IPS-20b (cell line): ENCODE results near the gene DOK3.

Experiments
- H3K27ac ChIP-seq: one replicate; pipeline ENCODE4 v1.5.1; 2013; ENCODE audit warnings: low read length
- H3K27me3 ChIP-seq: 2 replicates; pipeline ENCODE4 v1.6.1; 2013; ENCODE audit warnings: mild to moderate bottlenecking, low read length, inconsistent platforms; ENCODE audit not compliant: insufficient read depth
- H3K36me3 ChIP-seq: 2 replicates; pipeline ENCODE4 v1.6.1; 2013; ENCODE audit warnings: low read depth, mild to moderate bottlenecking, inconsistent platforms, low read length, moderate library complexity; ENCODE audit not compliant: insufficient read depth
- H3K4me1 ChIP-seq: 2 replicates; pipeline ENCODE4 v1.6.1; 2013; ENCODE audit warnings: mild to moderate bottlenecking, control low read depth, inconsistent platforms, low read length, moderate library complexity; ENCODE audit not compliant: insufficient read depth
- H3K4me3 ChIP-seq: 2 replicates; pipeline ENCODE4 v1.5.1; 2013; ENCODE audit warnings: mild to moderate bottlenecking, low read length, inconsistent platforms
- H3K9ac ChIP-seq: 2 replicates; pipeline ENCODE4 v1.6.1; 2013; ENCODE audit warnings: low read depth, mild to moderate bottlenecking, inconsistent platforms, low read length, moderate library complexity
- H3K9me3 ChIP-seq: 2 replicates; pipeline ENCODE4 v1.6.1; 2013; ENCODE audit warnings: mild to moderate bottlenecking, low read depth, low read length, inconsistent platforms; ENCODE audit not compliant: insufficient read depth

Gene DOK3

DNA sequence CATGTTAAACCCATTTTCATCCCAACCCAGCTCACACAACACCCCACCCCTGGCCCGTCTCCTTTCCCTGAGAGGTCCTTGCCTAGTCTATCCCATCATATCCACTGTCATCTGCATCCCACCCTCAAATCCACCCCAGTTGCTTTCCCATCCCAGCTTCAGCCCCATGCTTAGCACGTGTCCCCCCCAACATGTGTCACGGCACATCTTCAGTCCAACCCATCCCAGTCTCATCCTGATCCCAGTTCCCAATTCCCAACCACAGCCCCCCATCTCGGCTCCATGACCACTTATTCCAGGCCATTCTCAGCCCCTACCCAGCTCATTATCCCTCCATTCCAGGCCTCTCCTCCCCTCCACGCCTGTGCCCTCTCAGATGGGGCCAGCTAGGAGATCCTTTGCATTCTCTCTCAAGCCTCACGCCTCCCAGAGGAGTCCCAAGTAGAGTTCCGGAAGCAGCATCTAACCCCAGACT, 35.6 kb downstream of the DOK3 start:
- no peaks in the 10 kb centered on the region for H3K27me3 ChIP-seq
- H3K4me1 ChIP-seq, result peaks cover 34% of the 10 kb centered on the region
- peak overlapping the region; percentile 47; the same call in 1 of the 2 replicates for H3K9ac ChIP-seq
- no peak overlapping the region for H3K27ac ChIP-seq
- peaks cover 32% of the 10 kb centered on the region for H3K36me3 ChIP-seq
- peak overlapping the region; percentile 59 for H3K4me3 ChIP-seq
- H3K9me3 ChIP-seq, result no peaks in the 10 kb centered on the region

DNA sequence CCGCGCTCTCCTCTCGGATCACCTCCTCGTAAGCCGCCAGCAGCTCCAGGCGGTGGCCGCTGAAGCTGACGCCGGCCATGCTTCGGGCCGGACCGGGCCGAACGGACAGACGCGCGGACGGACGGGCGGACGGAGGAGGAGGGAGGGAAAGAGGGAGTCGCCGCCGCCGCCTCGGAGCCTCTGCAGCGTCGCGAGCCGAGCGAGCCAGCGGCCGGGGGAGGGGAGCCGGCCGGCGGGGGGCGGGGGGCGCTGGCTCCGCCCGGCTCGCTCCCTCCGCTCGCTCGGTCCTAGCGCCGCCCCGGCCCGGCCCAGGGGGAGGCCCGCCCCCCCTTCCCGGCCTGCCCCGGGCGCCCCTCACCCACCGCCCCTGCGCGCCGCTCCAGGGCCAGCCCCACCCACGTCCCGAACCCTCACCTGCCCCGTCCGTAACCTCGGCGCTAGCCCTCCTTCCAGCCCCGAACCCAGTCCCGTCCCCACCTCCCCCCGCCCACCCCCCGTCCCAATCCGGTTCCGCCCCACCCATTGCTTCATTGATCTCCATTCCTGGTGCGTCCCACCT, 36.1 kb downstream of the DOK3 start, which contains the start of gene DBN1:
Gene DBN1 (minus strand): TSS at position 192 of the 559 bp plus-strand sequence. CDS start 113 bp downstream, at position 79.
- H3K36me3 ChIP-seq, result peaks cover 37% of the 10 kb centered on the region
- peak within 1 kb of the TSS; percentile 89 for H3K27ac ChIP-seq
- H3K4me1 ChIP-seq, result peaks cover 34% of the 10 kb centered on the region
- H3K9me3 ChIP-seq, result no peaks in the 10 kb centered on the region
- H3K4me3 ChIP-seq, result peak within 1 kb of the TSS; percentile 96
- no peaks in the 10 kb centered on the region for H3K27me3 ChIP-seq
- peak within 1 kb of the TSS; percentile 98 for H3K9ac ChIP-seq

DNA sequence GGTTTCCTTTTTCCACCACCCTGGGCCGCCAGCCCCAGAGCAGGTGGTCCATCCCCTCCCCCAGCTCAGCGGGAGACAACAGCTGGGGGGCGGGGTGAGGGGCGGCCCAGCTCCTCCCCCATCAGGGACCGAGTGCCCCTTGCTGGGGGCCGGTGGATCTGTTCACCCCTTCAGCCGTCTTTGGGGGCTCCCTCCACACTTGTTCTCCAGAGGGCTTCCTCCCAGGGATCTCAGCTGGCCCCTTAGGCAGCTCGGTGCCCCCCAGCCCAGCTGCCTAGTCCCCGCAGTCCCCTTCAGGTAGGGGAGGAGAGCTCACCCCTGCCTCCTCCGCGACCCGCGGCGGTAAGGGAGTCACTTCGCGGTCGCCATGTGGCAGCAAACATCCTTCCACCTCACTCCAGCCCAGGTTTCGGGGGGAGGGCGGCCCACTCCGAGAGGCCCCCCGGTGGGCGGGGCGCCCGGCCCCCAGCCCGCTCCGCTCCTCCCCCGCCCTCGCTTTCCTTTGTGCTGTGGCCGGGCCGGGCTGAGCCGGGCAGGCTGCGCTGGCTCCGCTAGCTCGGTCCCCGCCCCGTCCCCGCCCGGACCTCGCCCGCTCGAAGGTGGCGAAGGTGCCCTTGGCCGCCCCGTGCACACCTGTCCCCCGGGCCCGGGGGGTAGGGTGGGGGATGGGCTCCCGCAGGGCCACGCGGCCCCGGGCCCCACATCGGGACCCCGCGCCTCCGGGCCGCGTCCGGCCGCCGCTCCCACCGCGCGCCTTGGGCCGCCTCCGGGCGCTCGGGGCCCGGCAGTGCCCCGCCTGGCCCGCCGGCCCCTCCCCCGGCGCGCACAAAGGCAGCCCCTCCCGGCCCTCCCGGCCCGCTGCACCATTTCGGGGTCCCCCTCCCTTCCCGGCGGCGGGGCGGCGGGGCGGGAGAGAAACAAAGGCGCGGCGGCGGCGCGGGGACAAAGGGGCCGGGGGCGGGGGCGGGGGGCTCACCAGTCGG, 36.9 kb downstream of the DOK3 start:
- H3K9ac ChIP-seq, result peak overlapping the region; percentile 98
- peaks cover 45% of the 10 kb centered on the region for H3K36me3 ChIP-seq
- peak overlapping the region; percentile 89 for H3K27ac ChIP-seq
- peak overlapping the region; percentile 96 for H3K4me3 ChIP-seq
- H3K9me3 ChIP-seq, result no peaks in the 10 kb centered on the region
- H3K27me3 ChIP-seq, result no peaks in the 10 kb centered on the region
- peaks cover 34% of the 10 kb centered on the region for H3K4me1 ChIP-seq

DNA sequence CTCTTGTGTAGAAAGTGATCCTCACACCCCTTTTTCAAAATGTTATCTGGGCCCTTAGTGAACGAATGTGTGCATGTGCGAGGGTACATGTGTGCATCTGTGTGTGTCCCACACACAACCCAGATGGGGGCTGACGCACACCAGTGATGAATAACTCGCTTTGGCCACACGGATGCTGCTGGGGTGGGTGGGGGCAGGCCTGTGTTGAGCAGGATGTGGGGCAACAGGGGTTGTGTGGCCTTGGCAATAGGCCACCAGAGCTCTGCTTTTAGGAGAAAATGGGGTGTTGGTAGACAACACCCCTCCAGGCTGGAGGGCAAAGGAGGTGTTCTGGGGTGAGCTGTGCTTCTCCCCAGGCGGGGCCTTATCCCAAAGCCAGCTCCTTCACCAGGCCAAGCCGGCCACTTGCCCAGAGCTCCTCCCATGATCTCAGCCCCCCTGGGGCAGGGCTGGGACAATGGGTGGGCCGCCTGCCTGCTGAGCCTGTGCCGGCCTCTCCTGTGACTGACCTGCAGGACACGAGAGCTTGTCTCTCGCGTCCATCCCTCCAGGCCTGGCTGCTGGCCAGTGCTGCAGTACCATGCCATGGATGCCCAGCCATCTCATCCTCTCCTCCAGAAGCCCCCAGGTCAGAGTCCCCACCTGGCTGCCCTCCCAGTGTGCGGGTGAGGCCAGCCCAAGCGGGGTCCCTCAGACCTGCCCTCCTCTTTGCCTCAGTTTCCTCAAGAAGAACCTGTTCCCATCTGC, 37.8 kb downstream of the DOK3 start:
- Histone ChIP-seq H3K36me3 (peaks cover 55% of the 10 kb centered on the region), H3K9ac (peak overlapping the region; percentile 98), H3K4me1 (peaks cover 34% of the 10 kb centered on the region), H3K27ac (peak overlapping the region; percentile 89), H3K27me3 (no peaks in the 10 kb centered on the region), H3K4me3 (peak overlapping the region; percentile 96), H3K9me3 (no peaks in the 10 kb centered on the region)

DNA sequence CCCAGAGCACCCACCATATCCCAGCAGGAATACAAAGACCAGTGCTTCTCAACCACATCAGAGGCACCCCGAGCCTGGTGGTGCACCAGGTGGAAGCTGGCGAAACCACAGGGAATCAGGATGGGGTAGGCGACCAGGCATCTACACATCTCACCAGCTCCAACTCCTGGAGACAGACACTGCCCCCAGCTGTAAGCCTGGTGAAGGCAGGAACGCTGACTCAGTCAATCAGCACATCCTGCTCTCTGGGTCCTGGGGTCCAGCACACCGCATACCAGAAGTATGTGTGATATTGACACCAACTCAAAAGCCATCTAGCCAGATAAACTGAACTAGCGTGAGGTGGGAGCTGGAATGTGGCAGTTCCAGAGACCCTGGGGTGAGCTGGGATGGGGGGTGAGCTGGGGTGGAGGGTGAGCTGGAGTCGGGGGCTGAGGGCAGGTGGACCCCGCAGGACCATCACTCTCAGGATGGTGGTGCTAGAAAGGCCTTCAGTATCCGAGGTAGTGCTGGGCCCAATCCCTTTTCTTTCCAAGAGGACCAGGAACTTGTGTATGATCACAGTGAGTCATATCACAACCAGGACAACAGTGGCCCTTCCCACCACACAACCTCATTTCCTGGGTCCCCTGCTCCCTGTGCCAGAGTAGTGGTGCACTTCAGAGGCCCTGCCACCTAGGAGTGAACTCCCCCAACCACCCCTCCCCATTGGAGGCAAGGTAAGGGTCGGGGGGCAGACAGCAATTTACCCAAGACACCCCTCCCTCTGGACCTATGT, 38.7 kb downstream of the DOK3 start:
- Histone ChIP-seq H3K4me3 (peak overlapping the region; percentile 96; the same call in 1 of the 2 replicates), H3K27ac (peak overlapping the region; percentile 46), H3K4me1 (peaks cover 34% of the 10 kb centered on the region), H3K9me3 (no peaks in the 10 kb centered on the region), H3K27me3 (no peaks in the 10 kb centered on the region), H3K9ac (peak overlapping the region; percentile 98), H3K36me3 (peaks cover 63% of the 10 kb centered on the region)

DNA sequence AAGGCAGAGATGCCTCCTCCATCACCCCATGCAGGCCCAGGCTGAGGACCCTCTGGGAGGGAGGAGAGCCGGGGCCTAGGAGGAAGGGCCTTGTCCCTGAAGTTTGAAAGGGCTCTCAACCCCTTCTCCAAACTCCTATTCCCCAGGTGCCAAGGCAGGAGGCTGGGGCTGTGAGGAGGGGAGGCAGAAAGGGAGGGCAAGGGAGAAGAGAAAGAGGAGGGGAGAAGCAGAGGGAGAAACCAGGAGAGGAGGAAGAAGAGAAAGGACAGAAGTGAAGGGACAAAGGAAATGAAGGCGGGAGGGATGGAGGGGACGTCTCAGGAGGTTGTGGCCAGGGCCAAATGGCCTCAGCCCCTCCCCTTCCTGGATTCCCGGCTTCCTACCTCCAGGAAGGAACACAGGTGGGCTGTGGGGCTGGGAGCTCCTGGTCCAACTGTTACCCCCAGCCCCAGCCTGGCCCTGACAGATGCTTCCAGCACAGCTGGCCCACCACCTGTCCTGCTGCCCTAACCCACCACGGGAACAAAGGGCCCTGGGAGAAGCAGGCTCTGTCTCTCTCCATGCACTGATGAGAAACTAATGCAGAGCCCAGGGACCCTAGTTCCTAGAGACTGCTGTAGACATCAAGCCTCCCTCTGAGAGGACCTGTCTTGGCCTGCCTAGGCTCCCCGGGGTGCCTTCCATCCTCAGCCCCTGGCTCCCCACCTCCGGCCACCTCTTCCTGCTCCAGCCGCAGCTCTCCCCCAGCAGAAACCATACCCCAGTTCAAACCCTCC, 39.7 kb downstream of the DOK3 start:
- peak overlapping the region; percentile 64; the same call in 1 of the 2 replicates for H3K9ac ChIP-seq
- H3K4me1 ChIP-seq, result peaks cover 34% of the 10 kb centered on the region
- no peaks in the 10 kb centered on the region for H3K9me3 ChIP-seq
- peaks cover 73% of the 10 kb centered on the region for H3K36me3 ChIP-seq
- H3K27ac ChIP-seq, result peak overlapping the region; percentile 46
- no peaks in the 10 kb centered on the region for H3K27me3 ChIP-seq
- H3K4me3 ChIP-seq, result peak overlapping the region; percentile 96; the same call in 1 of the 2 replicates

DNA sequence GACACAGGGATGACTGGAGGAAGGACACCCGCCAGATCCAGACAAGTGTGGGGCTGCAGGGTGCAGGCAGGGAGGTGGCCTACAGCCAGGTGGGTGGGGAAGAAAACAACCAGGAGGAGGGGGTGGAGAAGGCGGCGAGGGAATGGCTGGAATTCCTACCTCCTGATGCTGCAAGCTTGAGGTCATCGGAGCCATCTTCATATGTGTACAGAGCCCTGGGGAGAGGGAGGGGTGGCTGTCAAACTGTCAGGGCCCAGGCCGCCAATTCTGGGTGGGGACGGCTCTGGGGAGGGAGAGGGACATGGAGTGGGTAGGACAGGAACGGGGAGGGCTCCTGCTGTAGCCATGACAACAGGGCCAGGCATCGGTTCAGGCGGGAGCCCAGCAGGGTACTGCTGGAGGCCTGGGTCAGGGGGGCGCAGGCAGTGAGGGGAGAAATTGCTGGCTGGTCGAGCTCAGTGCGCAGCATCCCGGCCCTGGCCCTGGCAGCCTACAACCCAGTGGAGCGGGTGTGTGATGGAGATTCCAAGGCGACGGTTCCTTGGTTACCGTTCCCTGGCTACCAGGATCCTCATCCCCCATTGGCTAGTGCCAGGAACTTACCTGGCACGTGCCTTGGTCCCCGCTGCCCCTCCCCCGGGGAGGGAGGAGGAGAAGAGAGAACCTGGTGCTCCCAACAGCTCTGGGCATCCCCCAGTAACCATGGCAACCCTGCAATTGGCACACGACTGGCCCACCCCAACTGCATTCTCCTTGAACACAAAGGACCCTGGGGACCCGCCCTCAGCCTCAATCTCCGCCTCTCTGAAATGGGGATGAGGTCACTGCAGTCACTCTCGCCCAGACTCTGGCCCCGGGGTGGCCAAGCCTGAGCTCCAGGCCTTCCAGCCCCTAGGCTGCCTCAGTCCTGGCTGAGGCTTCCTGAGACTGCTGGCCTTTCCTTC, 40.7 kb downstream of the DOK3 start:
- Histone ChIP-seq H3K9ac (peak overlapping the region; percentile 64; the same call in 1 of the 2 replicates), H3K27me3 (no peaks in the 10 kb centered on the region), H3K4me1 (peaks cover 26% of the 10 kb centered on the region), H3K9me3 (no peaks in the 10 kb centered on the region), H3K27ac (peak overlapping the region; percentile 30), H3K36me3 (peaks cover 73% of the 10 kb centered on the region), H3K4me3 (no peak overlapping the region)

DNA sequence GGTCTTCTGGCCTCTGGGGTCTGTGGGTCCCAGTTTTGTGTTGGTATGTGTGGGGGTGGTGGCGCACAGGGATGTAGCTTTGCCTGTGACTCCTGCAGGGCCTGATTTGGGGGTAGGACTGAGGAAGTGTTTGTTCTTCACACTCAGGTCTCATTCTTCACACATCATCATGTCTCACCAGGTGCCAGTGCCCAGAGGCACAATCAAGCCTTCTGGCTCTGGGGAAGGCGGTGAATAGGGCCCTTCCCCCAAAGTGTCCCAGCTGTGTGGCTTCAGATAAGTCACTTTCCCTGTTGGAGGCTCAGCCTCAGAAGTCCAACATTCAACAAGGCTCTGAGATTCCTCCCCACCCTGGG, 41.3 kb downstream of the DOK3 start:
- peaks cover 79% of the 10 kb centered on the region for H3K36me3 ChIP-seq
- no peaks in the 10 kb centered on the region for H3K27me3 ChIP-seq
- H3K9me3 ChIP-seq, result no peaks in the 10 kb centered on the region
- peaks cover 25% of the 10 kb centered on the region for H3K4me1 ChIP-seq
- no peak overlapping the region for H3K9ac ChIP-seq
- H3K4me3 ChIP-seq, result no peak overlapping the region
- H3K27ac ChIP-seq, result no peak overlapping the region

DNA sequence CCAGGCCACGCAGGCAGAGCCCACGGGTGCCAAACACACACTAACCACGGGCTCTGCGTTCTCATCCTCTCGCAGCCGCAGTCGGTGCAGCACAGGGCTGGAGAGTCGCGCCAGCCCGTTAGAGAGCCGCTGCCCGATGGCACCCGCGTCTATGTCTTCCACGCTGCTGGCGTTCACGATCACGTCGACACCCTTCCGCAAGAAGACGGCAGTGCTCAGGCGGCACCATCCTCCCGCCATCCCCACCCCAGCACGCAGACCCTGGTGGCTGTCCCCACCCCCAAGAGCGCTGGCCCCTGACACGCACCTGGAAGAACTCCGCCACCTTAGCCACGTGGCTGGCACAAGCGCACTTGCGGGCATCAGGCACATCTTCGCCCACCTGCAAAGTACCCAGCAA, 42.2 kb downstream of the DOK3 start:
- Histone ChIP-seq H3K27ac (no peak overlapping the region), H3K4me1 (peaks cover 25% of the 10 kb centered on the region), H3K36me3 (peaks cover 87% of the 10 kb centered on the region), H3K4me3 (no peak overlapping the region), H3K9ac (no peak overlapping the region), H3K27me3 (no peaks in the 10 kb centered on the region), H3K9me3 (no peaks in the 10 kb centered on the region)

DNA sequence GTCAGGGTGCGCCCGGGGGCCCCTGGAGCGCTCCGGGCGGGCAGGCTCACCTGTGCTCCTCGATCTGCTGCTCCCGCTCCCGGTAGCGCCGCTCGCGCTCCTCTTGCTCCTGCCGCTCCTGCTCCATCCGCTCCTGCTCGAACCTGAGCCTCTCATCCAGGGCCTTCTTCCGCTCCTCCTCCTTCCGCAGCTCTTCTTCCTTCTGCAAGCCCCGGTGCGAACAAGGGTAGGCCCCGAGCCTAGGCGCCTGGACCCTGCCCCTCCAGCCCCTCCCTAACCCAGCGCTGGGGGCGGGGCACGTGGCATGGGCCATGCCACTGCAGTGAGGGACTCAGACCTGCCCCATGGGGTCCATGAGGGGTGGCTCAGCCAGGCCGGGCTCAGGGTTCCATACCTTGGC, 42.8 kb downstream of the DOK3 start:
- Histone ChIP-seq H3K4me3 (no peak overlapping the region), H3K27ac (no peak overlapping the region), H3K9ac (no peak overlapping the region), H3K27me3 (no peaks in the 10 kb centered on the region), H3K36me3 (peaks cover 88% of the 10 kb centered on the region), H3K4me1 (peaks cover 22% of the 10 kb centered on the region), H3K9me3 (no peaks in the 10 kb centered on the region)
